GM23338 (cell line): ENCODE measurements around the gene CNTNAP2. TPM values are rescaled to one million over a fixed set of nuclear protein-coding genes. Genes with fewer than 3 reads are reported as not detected.

Experiments used
- ATAC-seq: fragments of 200-7000 bp; cut with Tn5 transposase; 3 replicates; pipeline ENCODE4 v1.9.1; 2020
- DNase-seq: peaks from one replicate; pipeline ENCODE4 v3.0.0-alpha.2; 2015; ENCODE audit warnings: low spot score
- H2AFZ ChIP-seq: fragments of 200-600 bp; sonication (generic); 2 replicates; pipeline ENCODE4 v1.8.0; 2016; ENCODE audit warnings: antibody characterized with exemption, mild to moderate bottlenecking, moderate library complexity
- H3F3A ChIP-seq: fragments of 200-600 bp; sonication (generic); replicated peaks from 2 replicates; pipeline ENCODE4 v1.8.0; 2017; ENCODE audit warnings: antibody characterized with exemption, mixed run types, low read depth
- H3K27ac ChIP-seq: fragments of 200-600 bp; sonication (generic); 2 replicates; pipeline ENCODE4 v1.6.1; 2016; ENCODE audit warnings: low read depth
- H3K27me3 ChIP-seq: fragments of 200-600 bp; sonication (generic); 2 replicates; pipeline ENCODE4 v1.8.0; 2016; ENCODE audit warnings: mild to moderate bottlenecking, mixed run types, moderate library complexity; ENCODE audit not compliant: insufficient read depth
- H3K36me3 ChIP-seq: fragments of 200-600 bp; sonication (generic); 2 replicates; pipeline ENCODE4 v1.8.0; 2016; ENCODE audit warnings: mild to moderate bottlenecking; ENCODE audit not compliant: insufficient read depth
- H3K4me1 ChIP-seq: fragments of 200-600 bp; sonication (generic); 2 replicates; pipeline ENCODE4 v1.8.0; 2016; ENCODE audit warnings: mild to moderate bottlenecking, moderate library complexity; ENCODE audit not compliant: insufficient read depth
- H3K4me2 ChIP-seq: fragments of 200-600 bp; sonication (generic); 2 replicates; pipeline ENCODE4 v1.7.1; 2017; ENCODE audit warnings: mixed run types
- H3K4me3 ChIP-seq: fragments of 200-600 bp; sonication (generic); 2 replicates; pipeline ENCODE4 v1.6.1; 2016; ENCODE audit warnings: mixed run types
- H3K79me2 ChIP-seq: fragments of 200-600 bp; sonication (generic); replicated peaks from 2 replicates; pipeline ENCODE4 v1.8.0; 2017; ENCODE audit warnings: mild to moderate bottlenecking; ENCODE audit not compliant: insufficient read depth
- H3K9me2 ChIP-seq: fragments of 200-600 bp; sonication (generic); 2 replicates; pipeline ENCODE4 v1.8.0; 2017; ENCODE audit not compliant: insufficient read depth
- H4K20me1 ChIP-seq: fragments of 200-600 bp; sonication (generic); replicated peaks from 2 replicates; pipeline ENCODE4 v1.8.0; 2017; ENCODE audit warnings: mild to moderate bottlenecking; ENCODE audit not compliant: insufficient read depth
- H3K27ac Mint-ChIP-seq: 2 replicates; pipeline ENCODE4 v1.8.0; 2020; ENCODE audit warnings: inconsistent platforms, mild to moderate bottlenecking, moderate library complexity, mixed read lengths
- H3K27me3 Mint-ChIP-seq: 3 replicates; pipeline ENCODE4 v1.8.0; 2022; ENCODE audit warnings: low read depth, mild to moderate bottlenecking, moderate library complexity, mixed read lengths, inconsistent platforms; ENCODE audit not compliant: insufficient read depth, poor library complexity
- H3K36me3 Mint-ChIP-seq: 3 replicates; pipeline ENCODE4 v1.8.0; 2021; ENCODE audit warnings: low read depth, mild to moderate bottlenecking, inconsistent platforms, moderate library complexity, mixed read lengths
- H3K4me1 Mint-ChIP-seq: 3 replicates; pipeline ENCODE4 v1.8.0; 2020; ENCODE audit warnings: mild to moderate bottlenecking, inconsistent platforms, mixed read lengths
- H3K4me3 Mint-ChIP-seq: 3 replicates; pipeline ENCODE4 v1.8.0; 2021; ENCODE audit warnings: moderate library complexity, mild to moderate bottlenecking, inconsistent platforms, mixed read lengths
- H3K9me3 Mint-ChIP-seq: 3 replicates; pipeline ENCODE4 v1.8.0; 2020; ENCODE audit warnings: moderate library complexity, mild to moderate bottlenecking, inconsistent platforms, mixed read lengths
- CREB1 ChIP-seq: fragments of 250-450 bp; sonication (Bioruptor Pico); IDR thresholded peaks from 2 replicates; pipeline ENCODE4 v1.5.0; 2020; ENCODE audit warnings: low read depth, mild to moderate bottlenecking, moderate library complexity
- CTCF ChIP-seq, 2 experiments: fragments of 200-600 bp in 1 of 2; sonication (generic) in 1 of 2; conservative IDR thresholded peaks; 2 replicates each; pipeline versions ENCODE4 v1.5.1 to v1.6.1; 2016 to 2017; ENCODE audit warnings: antibody characterized with exemption in 2 of 2, low read depth in 2 of 2, mild to moderate bottlenecking in 2 of 2, moderate library complexity in 1 of 2
- ETS1 ChIP-seq: IDR thresholded peaks from 2 replicates; pipeline ENCODE4 v1.6.1; 2016; ENCODE audit warnings: antibody characterized with exemption
- EZH2 ChIP-seq: fragments of 200-600 bp; sonication (generic); IDR thresholded peaks from one replicate; pipeline ENCODE4 v1.8.0; 2017; ENCODE audit warnings: antibody characterized with exemption, mild to moderate bottlenecking, low read depth; ENCODE audit not compliant: unreplicated experiment
- EZH2phosphoT487 ChIP-seq: fragments of 200-600 bp; sonication (generic); IDR thresholded peaks from one replicate; pipeline ENCODE4 v1.8.1; 2018; ENCODE audit warnings: antibody characterized with exemption; ENCODE audit not compliant: unreplicated experiment
- JUNB ChIP-seq: IDR thresholded peaks from one replicate; pipeline ENCODE4 v1.6.1; 2016; ENCODE audit warnings: antibody characterized with exemption; ENCODE audit not compliant: unreplicated experiment
- NANOG ChIP-seq: IDR thresholded peaks from 2 replicates; pipeline ENCODE4 v1.6.1; 2016; ENCODE audit warnings: antibody characterized with exemption, borderline replicate concordance
- POLR2AphosphoS5 ChIP-seq: IDR thresholded peaks from 2 replicates; pipeline ENCODE4 v1.6.1; 2016; ENCODE audit warnings: antibody characterized with exemption, low read depth
- REST ChIP-seq: IDR thresholded peaks from one replicate; pipeline ENCODE4 v1.6.1; 2018; ENCODE audit warnings: antibody characterized with exemption; ENCODE audit not compliant: unreplicated experiment
- STAT1 ChIP-seq: IDR thresholded peaks from one replicate; pipeline ENCODE4 v1.6.1; 2016; ENCODE audit warnings: antibody characterized with exemption; ENCODE audit not compliant: unreplicated experiment
- ZNF114 ChIP-seq: fragments of 250-450 bp; sonication (Bioruptor Pico); IDR thresholded peaks from 2 replicates; pipeline ENCODE4 v1.5.0; 2020; ENCODE audit warnings: mild to moderate bottlenecking, moderate library complexity
- ZNF331 ChIP-seq: fragments of 250-450 bp; sonication (Bioruptor Pico); IDR thresholded peaks from 2 replicates; pipeline ENCODE4 v1.5.0; 2020; ENCODE audit warnings: low read depth, mild to moderate bottlenecking, moderate library complexity
- ZNF462 ChIP-seq: fragments of 250-450 bp; sonication (Bioruptor Pico); IDR thresholded peaks from 2 replicates; pipeline ENCODE4 v1.5.0; 2020; ENCODE audit warnings: mild to moderate bottlenecking, moderate library complexity
- polyA plus RNA-seq: library from polyadenylated mRNA; unstranded; fragments of >200 nt; fragmentation: Nextera tagmentation; extraction: Ambion mirVana; gene quantifications from 2 replicates; pipeline ENCODE4 v1.2.1, GENCODE V29; 2016
- total RNA-seq: library from RNA; depleted of rRNA; stranded (reverse); fragments of >200 nt; shearing (Covaris generic); gene quantifications from 2 replicates; pipeline ENCODE4 v1.2.3, GENCODE V29; 2014

The CNTNAP2 gene
- total and polyA plus RNA-seq, 2 experiments from 2014 or later = 38.2 to 61.3 TPM

GRCh38 chr7:146948703-146949102 lies 832.1 kb downstream of the CNTNAP2 start:
- Histone ChIP-seq H3K79me2 (no peaks in the 10 kb centered on the region), H3K27me3 (no peaks in the 10 kb centered on the region), H3K4me1 (no peaks in the 10 kb centered on the region), H3F3A (no peaks in the 10 kb centered on the region), H2AFZ (no peak overlapping the region), H3K36me3 (no peaks in the 10 kb centered on the region), H3K9me2 (no peaks in the 10 kb centered on the region), H3K27ac (no peak overlapping the region), H3K4me2 (no peak overlapping the region), H4K20me1 (no peaks in the 10 kb centered on the region), H3K4me3 (no peak overlapping the region)
- Mint-ChIP-seq H3K27ac (no peak overlapping the region), H3K4me3 (no peak overlapping the region), H3K9me3 (peaks cover 23% of the 10 kb centered on the region; the same call in 2 of the 3 replicates), H3K27me3 (no peaks in the 10 kb centered on the region), H3K4me1 (no peaks in the 10 kb centered on the region), H3K36me3 (no peaks in the 10 kb centered on the region)
- TF ChIP-seq ETS1 (no peak), ZNF462 (CRISPR knock-in tag) (no peak), REST (no peak), EZH2phosphoT487 (no peak), NANOG (no peak), ZNF114 (CRISPR knock-in tag) (no peak), EZH2 (no peak), JUNB (no peak), CTCF (conservative IDR thresholded peaks at IDR 0.05; ENCODE audit: low read depth in 2 of 2) (no peak), CREB1 (CRISPR knock-in tag) (no peak), STAT1 (no peak), ZNF331 (CRISPR knock-in tag) (no peak), POLR2AphosphoS5 (no peak)
- DNase-seq = no peak
- no peak for ATAC-seq
